HG02938 (cell line): ENCODE data around the gene CMBL.
"Not testable (repeated sequence)": the region's sequence is repeated elsewhere in the genome, so short reads cannot be mapped to it uniquely, and the experiment has no call there.

Source experiments
- ATAC-seq: cut with Tn5 transposase; IDR thresholded peaks from one replicate; pipeline ENCODE4 v1.9.1; 2021; ENCODE audit warnings: mild to moderate bottlenecking, moderate library complexity; ENCODE audit not compliant: unreplicated experiment

Gene CMBL

DNA sequence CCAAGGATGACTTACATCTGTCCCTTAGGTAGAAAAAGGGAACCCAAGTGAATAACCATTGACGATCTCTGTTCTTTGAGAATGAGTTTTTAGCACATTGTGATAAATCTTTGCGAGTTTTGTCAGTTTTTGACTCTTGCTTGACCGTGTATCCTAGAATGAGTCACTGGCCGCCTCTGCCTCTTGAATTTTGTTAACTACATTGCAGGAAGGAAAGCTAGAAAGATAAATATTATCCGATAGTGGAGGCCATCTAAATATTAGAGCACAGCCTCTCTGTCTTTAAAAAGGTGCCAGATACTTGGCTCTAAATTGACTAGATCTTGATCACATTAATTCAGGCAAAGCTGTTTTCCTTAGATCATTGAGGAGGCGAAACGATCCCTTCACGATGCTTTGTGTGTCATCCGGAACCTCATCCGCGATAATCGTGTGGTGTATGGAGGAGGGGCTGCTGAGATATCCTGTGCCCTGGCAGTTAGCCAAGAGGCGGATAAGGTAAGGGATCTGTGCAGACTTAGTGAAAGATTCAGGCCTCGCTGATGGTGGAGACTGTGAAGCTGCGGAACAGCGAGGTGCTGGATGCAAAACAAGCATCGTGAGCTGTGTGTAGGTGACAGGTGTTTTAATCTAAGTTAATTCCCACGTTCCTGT lies 45.5 kb downstream of the CMBL start:
- no peak for ATAC-seq

DNA sequence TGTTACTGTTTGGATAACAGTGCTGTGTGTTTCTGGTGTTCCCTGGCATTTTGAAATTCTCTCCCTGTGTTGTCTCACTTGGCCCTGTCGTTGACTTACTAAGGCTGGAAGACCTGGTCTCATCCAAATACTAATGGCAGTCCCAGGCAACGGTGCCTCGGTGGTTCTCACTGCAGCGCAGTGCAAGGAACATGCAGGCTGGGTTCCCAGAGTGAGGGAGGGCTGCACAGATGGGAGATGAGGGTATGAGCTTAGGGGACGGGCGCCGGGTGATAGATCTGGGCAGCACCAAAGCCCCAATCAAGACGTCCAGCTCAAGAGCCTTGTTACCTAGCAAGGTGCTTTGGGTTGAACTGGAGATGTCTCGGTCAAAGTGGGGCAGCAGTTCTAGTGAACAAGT lies 46.6 kb downstream of the CMBL start:
- ATAC-seq = no peak

DNA sequence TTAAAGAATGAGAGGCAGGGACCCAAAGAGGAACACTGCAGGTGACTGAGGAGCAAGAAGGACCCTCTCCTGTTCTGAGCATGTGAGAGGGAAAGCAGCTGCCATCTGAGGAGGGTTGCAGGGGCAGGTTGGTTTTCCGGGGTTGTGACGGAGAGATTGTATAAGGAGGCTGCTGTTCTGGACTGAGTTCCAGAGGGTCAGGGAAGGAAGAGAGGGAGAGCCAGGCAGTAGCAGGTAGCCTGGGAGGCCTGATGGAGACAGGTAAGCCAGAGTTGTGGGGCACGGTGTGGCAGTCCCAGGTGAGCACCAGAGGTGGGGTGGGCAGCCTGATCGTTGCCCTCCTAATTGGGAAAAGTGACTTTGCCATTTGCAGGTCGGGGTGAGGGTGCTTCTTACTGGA lies 47.8 kb downstream of the CMBL start:
- ATAC-seq = no peak

DNA sequence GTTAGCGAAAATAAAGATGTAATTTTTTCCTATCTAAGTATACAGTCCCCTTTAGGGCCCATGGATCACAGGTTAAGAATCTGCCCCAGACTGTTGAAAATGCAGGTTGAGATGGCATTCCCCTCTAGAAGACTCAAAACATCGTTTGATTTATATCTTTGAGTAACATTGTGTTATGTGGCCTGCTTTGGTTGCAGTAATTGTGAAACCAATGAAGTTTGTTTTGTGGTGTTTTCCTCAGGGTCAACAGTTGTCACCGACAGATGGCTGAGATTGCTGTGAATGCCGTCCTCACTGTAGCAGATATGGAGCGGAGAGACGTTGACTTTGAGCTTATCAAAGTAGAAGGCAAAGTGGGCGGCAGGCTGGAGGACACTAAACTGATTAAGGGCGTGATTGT lies 49.8 kb downstream of the CMBL start:
- ATAC-seq = no peak

DNA sequence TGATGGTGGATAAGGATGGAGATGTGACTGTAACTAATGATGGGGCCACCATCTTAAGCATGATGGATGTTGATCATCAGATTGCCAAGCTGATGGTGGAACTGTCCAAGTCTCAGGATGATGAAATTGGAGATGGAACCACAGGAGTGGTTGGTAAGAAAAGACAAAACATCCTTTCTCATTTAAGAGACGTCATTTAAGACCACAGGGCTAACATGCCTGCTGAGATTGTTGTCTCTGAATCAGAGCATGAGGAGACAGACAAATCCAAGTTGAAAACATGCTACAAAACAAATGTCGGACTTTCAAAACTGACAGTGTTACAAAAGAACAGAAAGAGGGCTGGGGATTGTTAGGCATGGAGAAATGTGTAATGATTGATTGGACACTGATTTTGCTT lies 53.0 kb downstream of the CMBL start:
- no peak for ATAC-seq

DNA sequence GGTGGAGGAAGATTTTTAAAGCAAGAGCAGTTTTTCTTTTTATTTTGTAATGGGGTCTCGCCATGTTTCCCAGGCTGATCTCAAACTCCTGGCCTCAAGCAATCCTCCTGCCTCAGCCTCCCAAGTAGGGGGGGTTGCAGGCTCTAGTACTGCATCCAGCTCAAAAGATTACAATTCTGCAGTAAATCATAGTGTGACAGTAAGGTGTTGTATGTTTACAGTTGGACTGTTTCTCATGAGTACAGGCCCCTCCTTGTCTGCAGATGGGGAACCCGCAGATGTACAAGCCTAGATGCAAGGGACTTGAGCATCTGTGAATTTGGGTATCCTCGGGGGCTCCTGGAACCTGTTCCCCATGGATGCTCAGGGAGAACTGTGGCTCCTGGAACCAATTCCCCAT lies 54.3 kb downstream of the CMBL start:
- no peak for ATAC-seq

DNA sequence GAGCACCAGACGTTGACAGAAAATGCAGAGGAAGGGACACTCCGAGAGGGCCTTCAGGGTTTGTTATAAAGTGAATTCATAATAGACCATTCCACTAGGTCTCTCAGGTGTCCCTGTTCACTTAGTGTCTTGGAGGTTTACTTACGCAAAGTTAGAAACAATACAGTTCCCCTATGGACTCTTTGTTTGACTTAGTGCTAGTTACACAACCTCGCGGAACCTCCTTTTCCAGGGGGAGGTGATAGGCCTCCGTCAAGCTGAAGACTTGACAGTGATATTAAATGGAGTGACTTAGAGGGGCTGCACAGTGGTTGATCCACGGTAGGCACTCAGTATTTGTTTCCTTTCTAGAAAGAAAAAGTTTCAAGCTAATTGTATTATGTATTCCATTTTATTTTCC lies 56.3 kb downstream of the CMBL start:
- no peak for ATAC-seq

DNA sequence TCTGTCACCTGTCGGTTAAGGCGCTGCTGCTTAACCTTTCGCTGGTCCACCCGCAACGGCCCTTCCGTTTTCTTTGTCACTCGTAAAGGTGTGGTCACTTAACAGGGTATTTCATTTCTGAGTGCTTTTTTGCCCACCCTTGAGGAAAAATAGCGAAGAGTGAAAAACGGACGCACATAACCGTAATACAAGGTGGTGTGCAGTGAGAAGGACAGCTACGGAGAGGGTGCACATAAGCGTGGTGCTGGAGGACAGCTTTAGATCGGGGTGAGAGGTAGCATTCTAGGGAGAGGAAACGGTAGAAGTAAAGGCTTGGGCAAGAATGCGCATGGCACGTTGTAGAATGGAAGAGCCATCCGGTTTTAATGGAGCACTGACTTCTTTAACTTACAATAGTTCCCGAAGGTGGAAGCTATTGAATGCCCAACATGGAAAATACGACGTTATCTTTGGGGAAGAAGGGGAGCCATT lies 56.9 kb downstream of the CMBL start:
- peak; percentile 18 for ATAC-seq

DNA sequence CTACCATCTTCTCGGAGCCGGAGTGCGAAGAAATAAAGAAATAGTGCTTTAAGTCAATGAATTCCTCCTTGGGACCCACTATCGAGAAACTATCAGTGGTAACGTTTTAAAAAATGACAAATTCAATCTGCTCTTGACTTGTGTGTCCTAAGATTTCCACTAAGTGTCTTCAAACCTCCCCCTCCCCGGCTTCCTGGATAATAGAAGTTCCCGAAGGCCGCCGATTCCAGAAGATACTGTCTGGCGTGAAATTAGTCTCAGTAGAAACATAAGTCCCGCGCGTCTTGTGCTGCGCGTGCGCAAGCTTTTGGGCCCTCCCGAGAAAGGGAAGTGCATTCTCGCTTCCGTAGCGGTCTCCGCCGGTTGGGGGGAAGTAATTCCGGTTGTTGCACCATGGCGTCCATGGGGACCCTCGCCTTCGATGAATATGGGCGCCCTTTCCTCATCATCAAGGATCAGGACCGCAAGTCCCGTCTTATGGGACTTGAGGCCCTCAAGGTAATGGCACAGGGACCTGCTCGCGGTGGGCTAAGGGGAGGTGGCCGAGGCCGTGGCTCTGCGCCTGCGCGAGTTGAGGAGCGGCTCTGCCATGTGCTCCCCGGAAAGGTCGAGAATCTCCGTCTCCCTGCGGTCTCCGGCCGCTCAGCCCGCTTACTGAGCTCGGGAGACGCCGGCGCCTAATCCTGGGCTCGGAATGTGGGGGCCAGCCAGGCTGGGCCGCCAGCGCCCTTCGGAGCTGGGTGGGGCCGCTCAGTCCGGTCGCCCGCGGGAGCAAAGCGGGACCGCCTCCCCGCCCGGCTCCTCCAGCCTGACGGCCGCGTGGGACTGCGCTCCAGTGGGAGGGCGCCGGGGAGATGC lies 57.5 kb downstream of the CMBL start, which contains the start of gene CCT5:
CCT5 (plus strand) TSS at position 333 of the 858 bp plus-strand sequence; CDS start at position 394, 61 bp downstream.
- peak; percentile 82 for ATAC-seq

DNA sequence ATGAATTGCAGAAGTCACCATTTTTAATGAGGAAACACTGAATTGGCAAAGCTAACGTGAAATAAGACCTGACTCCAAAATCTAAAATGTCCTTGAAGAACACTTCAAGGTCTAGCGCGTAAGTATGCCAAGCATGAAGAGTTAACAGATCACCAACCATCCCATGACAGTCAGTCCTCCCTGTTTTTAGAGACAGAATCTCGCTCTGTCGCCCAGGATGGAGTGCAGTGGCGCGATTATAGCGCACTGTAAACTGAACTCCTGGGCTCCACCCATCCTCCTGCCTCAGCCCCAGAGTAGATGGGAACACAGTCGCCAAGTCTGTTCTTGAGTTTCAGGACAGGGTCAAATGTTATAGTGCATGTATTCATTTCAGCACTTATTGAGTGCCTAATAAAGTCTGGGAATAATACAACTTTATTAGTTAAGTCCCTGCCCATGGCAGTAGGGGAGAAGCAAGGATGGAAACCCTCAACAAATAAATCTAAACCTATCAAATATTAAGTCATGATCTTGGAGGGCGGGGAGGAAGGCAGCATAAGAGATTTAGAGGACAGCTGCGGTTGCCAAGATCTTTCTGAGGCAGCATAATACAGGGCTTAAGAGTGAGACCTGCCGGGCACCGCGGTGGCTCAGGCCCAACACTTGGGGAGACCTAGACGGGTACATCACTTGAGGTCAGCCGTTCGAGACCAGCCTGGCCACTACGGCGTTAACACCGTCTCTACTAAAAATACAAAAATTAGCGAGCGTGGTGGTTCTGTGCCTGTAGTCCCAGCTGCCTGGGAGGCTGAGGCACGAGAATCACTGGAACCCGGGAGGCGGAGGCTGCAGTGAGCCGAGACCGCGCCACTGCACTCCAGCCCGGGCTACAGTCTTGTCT lies 59.1 kb downstream of the CMBL start:
- peak; percentile 5 for ATAC-seq

DNA sequence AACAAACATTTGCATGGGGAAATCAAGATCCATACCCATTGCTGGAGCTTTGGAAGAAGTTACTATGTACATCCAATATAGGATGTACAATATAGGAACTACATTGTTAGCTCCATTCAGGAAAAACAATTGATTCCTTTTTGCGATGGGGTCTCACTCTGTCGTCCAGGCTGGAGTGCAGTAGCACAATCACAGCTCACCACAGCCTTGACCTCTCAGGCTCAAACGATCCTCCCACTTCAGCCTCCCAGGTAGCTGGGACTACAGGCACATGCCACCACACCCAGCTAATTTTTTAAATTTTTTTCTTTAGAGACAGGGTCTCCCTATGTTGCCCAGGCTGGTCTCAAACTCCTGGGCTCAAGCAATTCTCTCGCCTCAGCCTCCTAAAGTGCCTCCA lies 60.5 kb downstream of the CMBL start:
- ATAC-seq = not testable (repeated sequence)

DNA sequence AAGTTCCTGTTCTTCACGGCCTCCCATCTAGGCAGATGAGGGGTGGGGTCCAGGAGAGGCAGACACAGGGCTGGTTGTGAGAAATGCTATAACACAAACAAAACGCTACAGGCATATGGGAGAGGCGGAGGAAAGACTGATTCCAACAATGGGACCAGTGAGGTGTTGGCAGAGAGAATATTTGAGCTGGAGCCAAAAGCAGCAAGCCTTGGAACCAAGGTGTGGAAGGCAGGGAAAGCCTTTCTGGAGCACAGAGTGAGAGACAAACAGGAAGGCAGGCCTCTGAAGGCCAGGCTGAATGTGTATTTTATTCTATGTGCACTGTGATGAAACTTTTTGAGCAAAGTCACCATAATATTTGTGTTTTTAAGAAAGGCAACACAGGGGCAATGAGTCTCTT lies 60.9 kb downstream of the CMBL start:
- ATAC-seq = no peak

DNA sequence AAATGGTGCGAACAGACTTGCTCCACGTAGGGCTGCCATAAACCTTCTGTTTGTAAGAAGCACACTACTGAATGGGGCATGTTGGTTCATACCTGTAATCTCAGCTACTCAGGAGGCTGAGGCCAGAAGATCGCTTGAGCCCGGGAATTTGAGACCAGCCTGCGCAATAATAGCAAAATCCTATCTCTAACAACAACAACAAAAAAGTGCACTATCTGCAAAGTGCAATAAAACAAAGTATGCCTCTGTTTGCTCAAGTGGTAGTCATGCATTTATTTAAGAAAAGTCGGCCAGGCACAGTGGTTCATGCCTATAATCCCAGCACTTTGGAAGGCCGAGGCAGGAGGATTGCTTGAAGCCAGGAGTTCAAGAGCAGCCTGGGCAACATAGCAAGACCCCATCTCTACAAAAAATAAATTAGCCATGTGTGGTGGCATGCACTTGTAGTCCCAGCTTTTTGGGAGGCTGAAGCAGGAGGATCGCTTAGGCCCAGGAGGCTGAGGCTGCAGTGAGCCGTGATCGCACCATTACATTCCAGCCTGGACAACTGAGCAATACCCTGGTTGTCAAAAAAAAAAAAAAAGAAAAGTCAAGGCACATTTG lies 63.3 kb downstream of the CMBL start:
- ATAC-seq = no peak

DNA sequence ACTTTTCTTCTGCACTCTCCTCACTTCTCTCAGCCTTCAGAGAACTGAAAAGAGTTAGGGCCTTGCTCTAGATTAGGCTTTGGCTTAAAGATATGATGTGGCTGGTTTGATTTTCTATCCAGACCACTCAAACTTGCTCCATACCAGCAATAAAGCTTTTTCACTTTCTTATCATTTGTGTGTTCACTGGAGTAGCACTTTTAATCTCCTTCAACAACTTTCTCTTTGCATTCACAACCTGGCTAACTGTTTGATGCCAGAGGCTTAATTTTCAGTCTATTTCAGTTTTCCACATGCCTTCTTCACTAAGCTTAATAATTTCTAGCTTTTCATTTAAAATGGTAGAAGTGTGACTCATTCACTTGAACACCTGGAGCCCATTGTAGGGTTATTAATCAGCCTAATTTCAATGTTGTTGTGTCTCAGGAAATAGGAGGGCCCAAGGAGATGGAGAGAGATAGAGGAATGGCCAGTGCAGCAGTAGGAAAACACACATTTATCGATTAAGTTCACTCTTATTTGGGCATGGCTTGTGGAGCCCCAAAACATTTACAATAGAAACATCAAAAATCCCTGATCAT lies 64.0 kb downstream of the CMBL start:
- no peak for ATAC-seq

DNA sequence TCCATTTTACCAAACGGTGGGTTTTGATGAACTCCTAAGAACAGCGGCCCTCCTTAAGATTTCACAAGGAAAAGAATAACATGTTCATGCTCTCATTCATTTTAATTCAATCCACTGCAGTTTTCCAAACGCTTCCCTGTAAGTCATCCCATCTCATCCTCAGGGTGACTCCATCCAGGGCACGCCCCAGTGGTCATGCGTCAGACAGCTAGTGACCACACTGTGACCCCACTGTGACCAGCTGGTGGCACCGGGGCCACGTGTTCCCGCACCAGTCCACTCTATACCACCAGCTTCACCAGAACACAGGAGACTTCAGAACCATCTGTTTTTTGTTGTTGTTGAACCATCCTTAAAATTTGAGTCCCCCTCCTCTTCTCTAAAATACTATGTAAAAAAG lies 72.4 kb downstream of the CMBL start:
- no peak for ATAC-seq

DNA sequence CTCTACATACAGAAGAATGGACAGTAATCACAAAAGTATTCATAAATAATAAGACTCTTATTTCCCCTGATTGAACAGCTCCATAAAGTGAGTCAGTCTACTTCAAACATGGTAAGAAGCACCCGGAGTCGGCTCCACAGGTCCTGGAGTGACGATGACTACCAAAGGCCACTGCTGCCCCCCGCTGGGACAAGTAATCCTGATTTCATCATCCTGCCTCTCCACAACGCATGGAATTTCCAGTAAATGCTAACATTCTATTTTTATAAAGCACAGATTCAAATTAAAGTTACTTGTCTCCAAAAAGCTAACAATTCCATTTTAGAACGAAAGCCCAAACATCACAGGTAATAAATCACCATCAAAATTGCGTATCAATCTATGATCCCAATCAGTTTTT lies 74.2 kb downstream of the CMBL start:
- no peak for ATAC-seq

DNA sequence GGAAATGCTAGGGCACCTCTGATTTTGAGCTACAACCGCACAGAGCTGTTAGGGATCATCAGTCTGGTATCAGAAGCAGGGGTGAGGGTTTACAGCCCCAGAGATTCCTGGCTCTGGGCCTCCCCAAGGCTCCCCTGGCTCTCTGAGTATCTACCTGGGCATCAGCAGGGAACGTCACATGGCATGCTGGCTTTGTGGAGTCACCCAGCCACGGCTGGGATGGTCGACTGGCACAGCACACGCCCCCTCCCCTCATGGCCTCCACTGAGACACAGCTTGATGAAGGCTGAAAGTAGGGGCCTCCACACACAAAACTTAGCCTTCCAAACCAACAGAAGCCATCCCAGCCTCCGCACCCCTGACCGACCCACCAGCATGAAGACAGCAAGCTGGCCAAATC lies 74.7 kb downstream of the CMBL start:
- no peak for ATAC-seq

DNA sequence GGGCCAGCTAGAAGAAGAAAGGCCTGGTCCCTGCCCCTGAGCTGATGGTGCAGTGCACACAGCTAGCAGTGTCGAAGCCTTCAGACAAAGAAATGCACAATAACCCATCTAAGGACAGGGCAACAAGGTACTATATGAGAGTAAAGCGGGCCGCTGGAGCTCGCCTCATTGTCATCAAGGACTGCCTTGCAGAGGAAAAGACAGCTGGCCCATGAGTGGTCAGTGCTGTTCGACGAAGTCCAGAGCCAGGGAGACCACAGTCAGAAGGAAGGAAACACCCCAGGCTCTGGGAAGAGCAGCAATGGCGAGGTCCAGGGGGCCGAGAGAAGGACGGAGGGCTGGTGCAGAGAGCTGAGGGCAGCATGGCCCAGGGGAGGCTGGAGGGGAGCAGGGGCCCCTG lies 75.3 kb downstream of the CMBL start:
- ATAC-seq = no peak

DNA sequence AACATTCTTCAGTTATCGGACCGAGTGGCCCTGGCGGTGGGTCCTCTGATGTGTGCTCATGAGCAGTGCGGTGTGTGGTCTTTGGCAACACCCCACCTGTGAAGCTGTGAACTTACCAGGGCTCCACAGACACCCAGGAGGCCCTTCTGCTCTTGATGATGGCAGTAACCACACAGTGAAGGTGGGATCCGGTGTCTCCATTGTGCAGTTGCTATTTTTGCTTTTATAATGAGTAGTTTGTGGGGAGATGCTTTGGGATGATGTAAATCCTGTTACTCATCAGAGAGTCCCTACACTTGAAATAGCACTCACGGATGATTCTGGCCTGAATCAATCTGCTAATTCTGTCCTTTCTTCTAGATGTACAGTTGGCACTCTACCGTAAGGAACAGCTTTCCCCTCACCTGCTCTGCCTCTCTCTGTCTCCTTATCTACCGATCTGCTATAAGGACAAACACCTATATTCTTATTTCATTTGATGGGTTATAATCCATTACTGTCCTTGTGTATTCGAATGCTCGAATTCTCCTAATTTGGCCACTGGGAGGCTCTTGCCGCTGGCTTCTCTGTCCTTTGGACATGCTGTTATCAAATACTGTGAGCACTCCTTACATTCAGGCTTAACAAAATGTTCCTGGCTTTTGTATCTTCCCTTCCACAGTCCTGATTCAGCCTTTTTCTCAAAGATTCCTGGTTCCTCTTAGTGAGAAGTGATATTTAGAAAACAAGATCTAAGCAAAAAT lies 78.2 kb downstream of the CMBL start:
- no peak for ATAC-seq

DNA sequence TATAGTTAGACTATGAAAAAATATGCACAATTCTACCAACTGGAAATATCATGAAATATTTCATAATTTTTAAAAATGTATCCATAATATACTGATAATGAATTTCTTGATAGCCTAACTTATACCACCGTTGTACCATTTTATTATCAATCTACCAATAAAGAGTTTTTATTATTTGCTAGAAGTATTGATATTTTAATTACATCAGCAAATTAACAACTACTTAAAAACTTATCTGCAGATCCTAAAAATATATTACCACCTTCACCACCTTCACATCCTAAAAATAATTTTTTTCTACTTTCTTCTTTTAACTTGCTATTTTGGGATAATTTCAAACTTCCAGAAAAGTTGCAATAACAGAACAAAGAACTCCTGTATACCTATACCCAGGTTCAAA lies 79.4 kb downstream of the CMBL start:
- ATAC-seq = no peak
